Activated CD8-positive, alpha-beta memory T cell treated with anti-CD3 and anti-CD28 coated beads for 4 hours (primary cell): ENCODE measurements around the gene ZGPAT.

Experiments
- DNase-seq, 2 donors: peaks; one replicate each; pipeline ENCODE4 v3.0.0-alpha.2; 2020; ENCODE audit warnings: low read depth in 2 of 2

ZGPAT gene

GRCh38 chr20:63678667-63679465, 29.0 kb upstream of the ZGPAT start:
- no peak for DNase-seq

GRCh38 chr20:63679799-63680305, 28.0 kb upstream of the ZGPAT start:
- no peak for DNase-seq

GRCh38 chr20:63680427-63680826, 27.4 kb upstream of the ZGPAT start:
- no peak for DNase-seq

- no peak for DNase-seq
Measured at GRCh38 chr20:63680857-63681608, 26.8 kb upstream of the ZGPAT start.

GRCh38 chr20:63681609-63682142, 26.2 kb upstream of the ZGPAT start:
- no peak for DNase-seq

GRCh38 chr20:63682384-63683139, 25.3 kb upstream of the ZGPAT start:
- DNase-seq = no peak

GRCh38 chr20:63685269-63686026, 22.4 kb upstream of the ZGPAT start:
- no peak for DNase-seq

- DNase-seq = no peak
Measured at GRCh38 chr20:63686094-63686491, 21.7 kb upstream of the ZGPAT start.

GRCh38 chr20:63686492-63687321, 21.1 kb upstream of the ZGPAT start:
- peak in 1 of 2 donors; percentile 45 for DNase-seq

- no peak for DNase-seq
Measured at GRCh38 chr20:63687419-63688178, 20.2 kb upstream of the ZGPAT start.

- DNase-seq = no peak
Measured at GRCh38 chr20:63688228-63689045, 19.4 kb upstream of the ZGPAT start.

GRCh38 chr20:63689046-63690002, 18.5 kb upstream of the ZGPAT start:
- no peak for DNase-seq

GRCh38 chr20:63690003-63690897, 17.6 kb upstream of the ZGPAT start:
- DNase-seq = no peak

GRCh38 chr20:63690898-63691710, 16.7 kb upstream of the ZGPAT start:
- no peak for DNase-seq

- DNase-seq = no peak
Measured at GRCh38 chr20:63691711-63692435, 16.0 kb upstream of the ZGPAT start.
